ENCODE measurements around the gene UCK2. TPM values are rescaled to one million over a fixed set of nuclear protein-coding genes. Genes with fewer than 3 reads are reported as not detected.

UCK2 gene
- total and polyA plus RNA-seq, 5 donors, result 6.9 to 11.3 (median 9.6) TPM

DNA sequence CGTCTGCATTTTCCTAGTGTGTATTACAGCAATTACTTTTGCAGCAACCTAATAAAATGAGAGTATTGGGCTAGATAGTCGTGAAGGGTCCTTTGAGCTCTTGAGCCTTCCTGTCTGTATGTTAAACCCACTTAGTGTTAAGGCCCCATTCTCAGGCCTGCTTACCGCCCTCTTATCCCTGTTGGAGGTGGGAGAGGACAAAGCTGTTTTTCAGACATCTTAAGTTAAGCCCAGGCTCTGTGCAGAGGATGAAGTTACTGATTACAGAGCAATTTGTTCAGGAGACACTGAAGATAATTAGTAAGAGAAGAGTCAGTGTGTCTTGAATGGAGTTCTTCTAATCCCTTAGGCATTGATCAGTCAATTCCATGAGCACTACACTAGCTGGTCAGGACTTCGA is 114.6 kb downstream of the UCK2 start:
- Histone ChIP-seq H3K27me3 (ENCODE audit: control insufficient read depth, insufficient read depth) (no peaks in the 10 kb centered on the region), H3K4me1 (ENCODE audit: control insufficient read depth, insufficient read depth, low read length) (no peaks in the 10 kb centered on the region), H3K4me3 (ENCODE audit: low read length) (no peak overlapping the region), H3K27ac (ENCODE audit: low read length) (no peak overlapping the region), H3K9me3 (ENCODE audit: control insufficient read depth, low read length) (no peaks in the 10 kb centered on the region)
- 70% methylated on average over 4 of the region's 4 CpGs for WGBS
- intact Hi-C loops (cut with DNase I), result no loop called here
- no peak for ATAC-seq
- DNase-seq, result no peak

DNA sequence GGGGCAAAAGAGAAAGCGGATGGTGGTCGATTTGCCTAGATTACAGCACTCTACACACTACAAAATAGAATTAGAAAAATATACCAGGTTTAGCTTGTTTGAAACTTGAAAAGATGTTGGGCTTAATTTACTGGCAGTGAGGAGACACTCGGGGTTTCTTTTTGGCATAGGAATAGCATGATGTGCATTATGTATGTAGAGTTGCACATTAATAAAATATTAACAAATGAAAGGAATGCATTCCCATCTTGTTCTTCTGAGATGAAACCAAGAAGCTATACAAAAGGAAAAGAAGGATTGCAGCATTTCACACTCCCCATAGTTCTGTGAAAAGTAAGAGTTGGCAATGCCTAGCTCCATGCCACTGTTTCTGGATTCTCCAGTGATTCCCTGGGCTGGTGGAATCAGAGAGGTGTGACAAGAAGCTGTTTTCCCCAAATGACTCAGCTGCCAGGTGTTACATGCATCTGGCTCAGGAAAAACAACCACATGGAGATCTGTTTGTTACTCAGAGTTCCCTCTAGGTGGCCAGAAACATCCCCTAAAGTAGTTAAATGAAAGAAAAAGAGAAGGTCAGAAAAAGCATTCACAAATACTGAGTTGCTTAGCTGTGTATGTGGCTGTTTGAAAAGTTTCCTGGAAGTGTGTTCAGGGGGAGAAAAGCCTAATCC is 115.6 kb downstream of the UCK2 start:
- 77% methylated on average over 3 of the region's 3 CpGs for WGBS
- ATAC-seq, result no peak
- no peak for DNase-seq

DNA sequence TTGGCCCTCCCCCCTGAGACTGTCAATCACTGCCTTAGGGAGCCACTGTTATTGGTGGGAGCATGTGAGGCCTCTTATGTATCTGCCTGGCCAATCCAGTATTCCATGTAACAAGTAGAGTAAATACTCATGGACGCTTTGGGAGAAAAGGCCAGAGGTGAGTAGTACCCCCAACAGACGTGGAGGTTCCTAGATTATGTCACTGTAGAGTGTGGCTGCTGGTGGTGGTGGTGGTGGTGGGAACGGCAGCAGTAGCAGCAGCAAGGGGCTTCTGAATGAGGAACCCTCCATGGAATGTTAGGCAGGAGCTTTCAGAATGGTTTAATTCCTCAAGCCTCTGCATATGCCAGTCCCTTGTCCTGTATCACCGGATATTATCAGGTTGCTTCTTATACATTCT is 118.5 kb downstream of the UCK2 start:
- no peak for ATAC-seq

More for the DNA sequence above, 115.6 kb downstream of the UCK2 start:
- intact Hi-C loops (cut with DNase I), result no loop called here
- Histone ChIP-seq H3K27me3 (ENCODE audit: control insufficient read depth, insufficient read depth) (no peaks in the 10 kb centered on the region), H3K27ac (ENCODE audit: low read length) (no peak overlapping the region), H3K4me1 (ENCODE audit: control insufficient read depth, insufficient read depth, low read length) (no peaks in the 10 kb centered on the region), H3K9me3 (ENCODE audit: control insufficient read depth, low read length) (no peaks in the 10 kb centered on the region), H3K4me3 (ENCODE audit: low read length) (no peak overlapping the region)

DNA sequence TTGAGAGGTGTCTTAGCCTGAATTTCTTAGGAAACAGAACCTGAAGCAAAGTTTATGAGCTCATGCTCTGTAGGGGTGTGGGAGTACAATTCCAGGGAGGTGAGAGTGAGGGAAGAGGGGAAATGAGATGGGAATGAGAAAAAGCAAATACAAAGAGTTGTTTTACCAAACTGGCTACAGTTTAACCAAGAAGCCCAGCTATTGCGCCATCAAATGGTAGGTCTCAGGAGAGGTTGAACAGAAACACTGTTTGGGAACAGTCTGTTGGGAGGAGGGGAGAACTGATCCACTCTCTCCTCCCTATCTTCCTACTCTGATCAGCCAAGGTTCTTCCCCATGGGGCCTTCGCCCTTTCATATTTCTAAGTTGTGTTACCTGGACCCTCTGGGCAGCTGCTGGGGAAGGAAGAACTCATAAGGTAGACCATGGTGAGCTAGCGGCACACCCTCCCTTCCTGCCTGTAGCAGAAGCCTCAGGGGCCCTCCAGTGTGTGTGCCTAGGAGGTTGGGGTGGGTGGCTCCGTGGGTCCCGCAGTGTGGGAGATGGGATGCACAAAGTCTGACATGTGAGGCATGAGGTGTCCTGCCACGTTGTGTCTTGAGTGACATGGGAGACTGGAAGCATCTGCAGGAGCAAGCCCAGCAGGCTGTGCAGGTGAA is 120.5 kb downstream of the UCK2 start:
- Histone ChIP-seq H3K4me1 (ENCODE audit: control insufficient read depth, insufficient read depth, low read length) (no peaks in the 10 kb centered on the region), H3K9me3 (ENCODE audit: control insufficient read depth, low read length) (no peaks in the 10 kb centered on the region), H3K4me3 (ENCODE audit: low read length) (no peak overlapping the region), H3K27me3 (ENCODE audit: control insufficient read depth, insufficient read depth) (no peaks in the 10 kb centered on the region), H3K27ac (ENCODE audit: low read length) (no peak overlapping the region)
- WGBS, result 86% methylated on average over 6 of the region's 6 CpGs
- intact Hi-C loops (cut with DNase I), result no loop called here
- no peak for DNase-seq
- ATAC-seq, result no peak

More for the DNA sequence above, 118.5 kb downstream of the UCK2 start:
- intact Hi-C loops (cut with DNase I), result no loop called here
- Histone ChIP-seq H3K4me1 (ENCODE audit: control insufficient read depth, insufficient read depth, low read length) (no peaks in the 10 kb centered on the region), H3K27ac (ENCODE audit: low read length) (no peak overlapping the region), H3K4me3 (ENCODE audit: low read length) (no peak overlapping the region), H3K27me3 (ENCODE audit: control insufficient read depth, insufficient read depth) (no peaks in the 10 kb centered on the region), H3K9me3 (ENCODE audit: control insufficient read depth, low read length) (no peaks in the 10 kb centered on the region)
- DNase-seq, result no peak
- WGBS, result 80% methylated on average over 4 of the region's 4 CpGs

DNA sequence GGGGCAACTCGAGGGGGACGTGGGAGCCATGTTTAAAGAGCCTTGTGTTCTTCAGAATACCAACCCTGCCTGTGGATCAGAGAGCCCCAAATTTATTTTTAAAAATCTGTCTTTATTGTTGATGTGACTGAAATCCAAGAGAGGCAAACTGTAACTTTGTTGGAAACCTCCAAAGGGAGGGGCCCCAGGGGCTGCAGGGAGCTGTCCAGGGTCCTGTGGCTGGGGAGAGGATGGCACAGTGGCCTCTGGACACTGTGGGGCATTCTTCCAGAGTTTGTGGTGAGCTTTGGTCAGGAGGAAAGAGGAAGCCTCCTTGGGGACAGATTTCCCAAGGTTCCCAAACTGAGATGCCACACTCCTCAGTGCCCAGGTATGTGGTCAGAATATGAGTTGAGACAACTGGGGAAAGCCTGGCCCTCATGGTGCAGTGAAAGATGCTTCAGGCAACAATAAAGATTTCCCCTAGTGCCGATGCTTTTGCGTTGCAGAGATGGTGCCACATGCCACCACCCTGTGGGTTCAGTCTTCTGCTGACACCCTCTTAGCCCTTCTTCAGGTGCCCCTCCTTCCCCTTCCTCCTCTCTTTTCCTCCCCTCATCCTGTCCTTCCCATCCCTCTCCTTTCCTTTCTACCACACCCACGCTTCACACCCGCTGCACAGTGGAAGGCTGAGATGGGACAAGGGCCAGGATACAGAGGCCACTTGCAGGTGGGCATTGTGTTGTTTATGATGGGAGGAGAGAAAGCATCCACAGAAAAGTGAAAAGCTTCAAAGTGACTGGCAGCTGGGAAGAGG is 122.1 kb downstream of the UCK2 start:
- intact Hi-C loops (cut with DNase I), result no loop called here
- DNase-seq, result peak in 1 of 3 donors; percentile 55
- no peak for ATAC-seq

DNA sequence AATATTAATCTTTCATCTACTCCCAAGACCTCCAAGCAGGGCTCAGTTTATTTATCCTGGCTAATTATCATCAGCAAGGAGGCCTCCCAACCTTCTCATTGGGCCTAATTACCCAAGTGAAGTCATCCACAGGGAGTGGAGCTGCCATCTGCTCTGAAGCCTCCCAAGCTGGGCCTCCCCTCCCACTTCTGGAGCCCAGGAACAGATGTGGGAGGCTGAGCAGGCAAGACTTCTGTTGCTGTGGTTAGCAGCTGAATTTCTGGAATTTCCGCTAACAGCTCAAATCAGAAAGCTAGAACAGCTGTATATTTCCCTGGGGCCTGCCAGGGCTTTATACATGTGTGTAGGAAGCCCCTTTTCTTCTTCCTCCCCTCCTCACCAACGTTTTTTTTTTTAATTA is 127.5 kb downstream of the UCK2 start:
- H3K4me3 ChIP-seq (ENCODE audit: low read length), result no peak overlapping the region
- no peak for ATAC-seq
- intact Hi-C loops (cut with DNase I), result no loop called here
- no peaks in the 10 kb centered on the region for H3K4me1 ChIP-seq (ENCODE audit: control insufficient read depth, insufficient read depth, low read length)
- no peak for DNase-seq
- 38% methylated on average over 2 of the region's 2 CpGs for WGBS
- no peaks in the 10 kb centered on the region for H3K27me3 ChIP-seq (ENCODE audit: control insufficient read depth, insufficient read depth)
- no peaks in the 10 kb centered on the region for H3K9me3 ChIP-seq (ENCODE audit: control insufficient read depth, low read length)
- no peak overlapping the region for H3K27ac ChIP-seq (ENCODE audit: low read length)

More for the DNA sequence above, 122.1 kb downstream of the UCK2 start:
- 67% methylated on average over 6 of the region's 6 CpGs for WGBS
- Histone ChIP-seq H3K9me3 (ENCODE audit: control insufficient read depth, low read length) (no peaks in the 10 kb centered on the region), H3K4me1 (ENCODE audit: control insufficient read depth, insufficient read depth, low read length) (no peaks in the 10 kb centered on the region), H3K27ac (ENCODE audit: low read length) (no peak overlapping the region), H3K27me3 (ENCODE audit: control insufficient read depth, insufficient read depth) (no peaks in the 10 kb centered on the region), H3K4me3 (ENCODE audit: low read length) (no peak overlapping the region)

DNA sequence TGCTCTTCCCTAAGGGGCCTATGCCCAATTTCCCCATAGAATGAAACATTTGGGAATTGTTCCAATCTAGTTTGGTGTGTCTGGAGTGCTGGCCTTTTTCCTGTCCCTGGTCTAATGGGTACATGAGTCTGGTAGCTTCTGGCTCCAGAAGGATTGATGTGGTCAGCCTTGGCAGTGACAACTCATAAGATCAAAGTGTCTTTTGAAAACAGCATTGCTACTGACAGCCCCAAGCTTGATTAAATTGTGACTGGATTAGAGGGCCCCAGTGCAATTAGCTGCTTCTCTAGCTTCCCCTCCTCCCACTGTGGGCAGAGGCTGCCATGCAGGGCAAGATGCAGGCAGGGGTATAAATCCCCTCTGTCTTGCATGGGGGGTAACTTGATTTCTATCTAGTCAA is 130.9 kb downstream of the UCK2 start:
- ATAC-seq, result no peak
- no peak overlapping the region for H3K27ac ChIP-seq (ENCODE audit: low read length)
- H3K9me3 ChIP-seq (ENCODE audit: control insufficient read depth, low read length), result no peaks in the 10 kb centered on the region
- H3K27me3 ChIP-seq (ENCODE audit: control insufficient read depth, insufficient read depth), result no peaks in the 10 kb centered on the region
- intact Hi-C loops (cut with DNase I), result no loop called here
- no peaks in the 10 kb centered on the region for H3K4me1 ChIP-seq (ENCODE audit: control insufficient read depth, insufficient read depth, low read length)
- DNase-seq, result no peak
- no peak overlapping the region for H3K4me3 ChIP-seq (ENCODE audit: low read length)

DNA sequence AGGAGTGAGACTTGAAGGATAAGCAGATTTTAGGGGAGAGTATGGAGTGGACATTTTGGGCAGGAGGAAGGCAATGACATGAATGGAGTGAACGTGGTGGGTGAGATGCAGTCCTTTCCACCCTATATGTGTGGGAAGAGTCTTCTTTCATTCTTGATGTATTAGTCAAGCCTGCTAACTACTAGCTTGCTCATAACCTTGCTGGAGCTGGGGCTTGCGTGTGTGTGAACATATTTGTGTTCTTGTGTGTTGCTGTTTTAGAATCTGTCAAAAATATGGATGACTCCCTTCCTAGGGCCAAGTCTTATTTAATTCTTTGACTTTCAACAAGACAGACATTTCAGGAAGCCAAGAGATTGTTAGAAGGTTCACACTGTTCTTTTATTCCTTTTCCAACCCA is 132.7 kb downstream of the UCK2 start:
- Histone ChIP-seq H3K4me1 (ENCODE audit: control insufficient read depth, insufficient read depth, low read length) (no peaks in the 10 kb centered on the region), H3K9me3 (ENCODE audit: control insufficient read depth, low read length) (no peaks in the 10 kb centered on the region), H3K27ac (ENCODE audit: low read length) (no peak overlapping the region), H3K4me3 (ENCODE audit: low read length) (no peak overlapping the region), H3K27me3 (ENCODE audit: control insufficient read depth, insufficient read depth) (no peaks in the 10 kb centered on the region)
- intact Hi-C loops (cut with DNase I), result no loop called here
- WGBS, result 85% methylated on average over 2 of the region's 2 CpGs
- ATAC-seq (no peak), DNase-seq (no peak)

DNA sequence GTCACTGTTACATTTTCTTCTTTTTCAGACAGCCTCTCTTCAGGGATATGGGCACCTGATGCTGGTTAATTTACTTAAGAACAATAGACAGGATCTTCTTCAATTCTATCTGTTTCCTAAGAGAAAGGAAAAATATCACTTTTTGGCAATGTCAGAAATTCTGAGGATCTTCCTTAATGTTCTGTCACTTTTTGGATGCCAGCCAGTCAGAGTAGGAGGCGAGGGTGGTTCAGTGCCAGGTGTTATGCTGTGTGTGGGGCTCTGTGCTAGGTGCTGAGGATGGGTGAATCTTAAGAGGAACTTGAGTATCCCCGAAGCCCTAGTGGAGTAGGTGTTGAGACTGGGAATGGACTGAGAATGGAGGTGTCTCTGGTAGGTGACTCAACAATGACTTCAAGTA is 133.5 kb downstream of the UCK2 start:
- 48% methylated on average over 2 of the region's 2 CpGs for WGBS
- H3K4me1 ChIP-seq (ENCODE audit: control insufficient read depth, insufficient read depth, low read length), result no peaks in the 10 kb centered on the region
- ATAC-seq, result no peak
- no peaks in the 10 kb centered on the region for H3K9me3 ChIP-seq (ENCODE audit: control insufficient read depth, low read length)
- intact Hi-C loops (cut with DNase I), result no loop called here
- H3K4me3 ChIP-seq (ENCODE audit: low read length), result no peak overlapping the region
- no peak for DNase-seq
- H3K27ac ChIP-seq (ENCODE audit: low read length), result no peak overlapping the region
- no peaks in the 10 kb centered on the region for H3K27me3 ChIP-seq (ENCODE audit: control insufficient read depth, insufficient read depth)

Data from right cardiac atrium (tissue), 5 donors.